IPS-20b (cell line): ENCODE results near the gene SLC26A11.

Source experiments
- H3K27ac ChIP-seq: one replicate; pipeline ENCODE4 v1.5.1; 2013; ENCODE audit warnings: low read length
- H3K27me3 ChIP-seq: 2 replicates; pipeline ENCODE4 v1.6.1; 2013; ENCODE audit warnings: mild to moderate bottlenecking, low read length, inconsistent platforms; ENCODE audit not compliant: insufficient read depth
- H3K36me3 ChIP-seq: 2 replicates; pipeline ENCODE4 v1.6.1; 2013; ENCODE audit warnings: low read depth, mild to moderate bottlenecking, inconsistent platforms, low read length, moderate library complexity; ENCODE audit not compliant: insufficient read depth
- H3K4me1 ChIP-seq: 2 replicates; pipeline ENCODE4 v1.6.1; 2013; ENCODE audit warnings: mild to moderate bottlenecking, control low read depth, inconsistent platforms, low read length, moderate library complexity; ENCODE audit not compliant: insufficient read depth
- H3K4me3 ChIP-seq: 2 replicates; pipeline ENCODE4 v1.5.1; 2013; ENCODE audit warnings: mild to moderate bottlenecking, low read length, inconsistent platforms
- H3K9ac ChIP-seq: 2 replicates; pipeline ENCODE4 v1.6.1; 2013; ENCODE audit warnings: low read depth, mild to moderate bottlenecking, inconsistent platforms, low read length, moderate library complexity
- H3K9me3 ChIP-seq: 2 replicates; pipeline ENCODE4 v1.6.1; 2013; ENCODE audit warnings: mild to moderate bottlenecking, low read depth, low read length, inconsistent platforms; ENCODE audit not compliant: insufficient read depth

SLC26A11 gene

DNA sequence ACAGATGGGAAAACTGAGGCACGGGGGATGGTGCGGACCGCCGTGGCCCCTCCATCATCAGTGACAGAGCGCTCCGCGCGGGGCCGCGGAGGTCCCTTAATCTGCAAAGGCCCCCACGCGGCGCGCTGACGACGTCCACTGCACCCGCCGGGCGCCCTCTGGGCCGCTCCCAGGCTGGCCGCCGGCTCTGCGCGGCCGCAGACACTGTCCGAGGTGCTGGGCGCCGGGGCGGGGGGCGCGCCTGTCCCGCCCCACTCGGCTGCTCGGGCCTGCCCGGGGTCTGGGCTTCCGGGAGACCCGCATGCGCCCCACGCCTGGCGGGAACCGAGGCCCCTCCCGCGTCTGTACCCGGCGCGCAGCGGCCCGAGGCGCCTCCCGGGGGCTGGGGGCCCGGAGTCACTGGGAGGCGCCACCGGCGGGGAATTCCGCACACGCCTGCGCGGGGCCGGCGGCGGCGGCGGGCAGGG, 39.9 kb downstream of the SLC26A11 start:
- Histone ChIP-seq H3K27ac (no peak overlapping the region), H3K4me1 (peaks cover 19% of the 10 kb centered on the region), H3K9me3 (no peaks in the 10 kb centered on the region), H3K4me3 (peak overlapping the region; percentile 61), H3K27me3 (no peaks in the 10 kb centered on the region), H3K9ac (peak overlapping the region; percentile 51; the same call in 1 of the 2 replicates), H3K36me3 (no peaks in the 10 kb centered on the region)

DNA sequence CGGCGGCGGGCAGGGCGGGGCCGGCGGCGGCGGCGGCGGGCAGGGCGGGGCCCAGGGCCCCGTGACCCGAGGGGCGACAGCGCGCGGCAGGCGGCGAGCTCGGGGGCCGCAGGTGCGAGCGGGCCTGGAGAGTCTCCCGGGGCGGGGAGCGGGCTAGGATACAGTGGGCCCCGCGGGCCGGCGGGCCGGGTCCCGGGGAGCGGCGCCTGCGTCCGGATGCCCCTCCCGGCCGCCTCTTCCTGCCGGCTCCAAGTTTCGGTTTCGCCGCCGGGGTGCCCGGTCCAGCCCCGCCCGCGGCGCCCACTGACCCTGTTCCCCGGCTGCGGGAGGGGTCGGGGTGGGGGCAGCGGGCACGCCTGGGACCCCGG, 40.5 kb downstream of the SLC26A11 start, which contains the start of gene RNF213:
TSS of gene RNF213 (plus strand) at position 62 of the 368 bp plus-strand sequence. CDS start 2,830 bp downstream, outside the sequence.
- peak within 1 kb of the TSS; percentile 91 for H3K4me3 ChIP-seq
- H3K36me3 ChIP-seq = peaks cover 6% of the 10 kb centered on the region; the same call in 1 of the 2 replicates
- peaks cover 19% of the 10 kb centered on the region for H3K4me1 ChIP-seq
- H3K27me3 ChIP-seq = no peaks in the 10 kb centered on the region
- H3K9ac ChIP-seq = peak within 1 kb of the TSS; percentile 96
- no peaks in the 10 kb centered on the region for H3K9me3 ChIP-seq
- peak within 1 kb of the TSS; percentile 79 for H3K27ac ChIP-seq

DNA sequence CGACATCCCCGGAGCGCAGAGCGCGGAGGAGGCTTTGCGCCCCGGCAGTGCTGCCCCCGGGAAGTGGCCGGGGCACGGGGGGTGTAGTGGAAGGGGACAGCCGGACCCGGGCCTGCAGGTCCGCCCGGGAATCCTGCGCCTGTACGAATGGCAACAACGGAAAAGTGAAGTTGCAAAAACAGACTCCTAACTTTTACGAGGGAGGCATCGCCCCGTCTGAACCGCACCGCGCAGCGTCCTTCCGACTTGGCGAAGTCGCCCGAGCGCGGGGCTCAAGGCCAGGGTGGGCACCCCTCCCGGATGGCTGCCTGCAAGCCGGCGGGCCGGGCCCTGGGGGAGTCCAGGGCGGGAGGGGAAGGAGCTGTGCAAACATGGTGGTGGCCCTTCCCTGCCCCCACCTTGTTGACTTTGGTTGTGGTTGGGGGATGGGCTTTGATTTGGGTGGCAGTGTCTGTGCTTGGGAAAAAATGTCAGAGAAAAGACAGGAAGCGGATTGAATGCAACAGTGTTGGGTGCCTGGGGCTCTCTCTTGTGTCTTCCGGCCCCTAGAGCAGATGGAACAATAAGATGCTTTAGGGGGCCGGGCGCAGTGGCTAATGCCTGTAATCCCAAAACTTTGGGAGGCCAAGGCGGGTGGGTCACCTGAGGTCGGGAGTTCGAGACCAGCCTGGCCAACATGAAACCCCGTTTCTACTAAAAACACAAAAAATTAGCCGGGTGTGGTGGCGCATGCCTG, 41.1 kb downstream of the SLC26A11 start:
- H3K4me3 ChIP-seq = peak overlapping the region; percentile 91
- H3K36me3 ChIP-seq = peaks cover 9% of the 10 kb centered on the region; the same call in 1 of the 2 replicates
- no peaks in the 10 kb centered on the region for H3K27me3 ChIP-seq
- H3K9ac ChIP-seq = peak overlapping the region; percentile 96
- H3K27ac ChIP-seq = peak overlapping the region; percentile 79
- no peaks in the 10 kb centered on the region for H3K9me3 ChIP-seq
- H3K4me1 ChIP-seq = peaks cover 19% of the 10 kb centered on the region

DNA sequence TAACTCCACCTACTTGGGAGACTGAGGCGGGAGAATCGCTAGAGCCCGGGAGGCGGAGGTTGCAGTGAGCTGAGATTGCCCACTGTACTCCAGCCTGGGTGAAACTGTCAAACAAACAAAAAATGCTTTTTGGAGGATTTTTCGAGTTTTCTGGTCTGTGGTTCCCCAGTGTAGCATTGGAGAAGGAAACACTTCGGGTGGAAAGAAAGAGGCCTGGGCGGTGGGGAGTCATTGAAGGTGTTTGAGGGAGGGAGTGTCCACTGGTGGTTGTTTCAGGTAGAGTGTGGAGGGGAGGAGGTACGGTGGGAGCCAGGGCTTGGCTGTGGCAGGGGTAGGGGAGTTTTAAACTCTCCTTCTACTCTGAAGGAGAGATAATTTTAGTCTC, 41.7 kb downstream of the SLC26A11 start:
- H3K27ac ChIP-seq = peak overlapping the region; percentile 79
- peaks cover 9% of the 10 kb centered on the region; the same call in 1 of the 2 replicates for H3K36me3 ChIP-seq
- H3K4me1 ChIP-seq = peaks cover 19% of the 10 kb centered on the region
- H3K4me3 ChIP-seq = peak overlapping the region; percentile 91; the same call in 1 of the 2 replicates
- H3K9ac ChIP-seq = peak overlapping the region; percentile 96; the same call in 1 of the 2 replicates
- H3K9me3 ChIP-seq = no peaks in the 10 kb centered on the region
- no peaks in the 10 kb centered on the region for H3K27me3 ChIP-seq

DNA sequence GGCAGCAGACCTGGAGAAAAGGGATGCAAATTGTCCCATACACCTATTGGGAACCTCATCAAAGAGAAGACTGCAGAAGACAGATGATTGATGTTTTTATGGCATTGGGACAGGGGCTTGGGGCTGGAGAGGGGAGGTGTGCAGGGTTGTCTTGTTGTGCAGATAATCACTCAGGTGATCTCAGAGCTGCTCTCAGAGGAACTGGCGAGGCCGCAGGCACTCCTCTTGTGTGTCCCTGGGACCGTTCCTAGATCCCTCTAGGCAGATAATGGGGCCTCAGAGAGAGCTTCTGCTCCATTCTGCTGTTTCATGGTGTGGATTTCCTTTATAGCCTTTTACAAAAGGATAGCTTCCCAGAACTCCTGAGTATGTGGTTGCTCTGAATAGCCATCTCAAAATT, 42.1 kb downstream of the SLC26A11 start:
- Histone ChIP-seq H3K9ac (peak overlapping the region; percentile 96; the same call in 1 of the 2 replicates), H3K9me3 (no peaks in the 10 kb centered on the region), H3K4me3 (peak overlapping the region; percentile 91; the same call in 1 of the 2 replicates), H3K4me1 (peaks cover 19% of the 10 kb centered on the region), H3K27me3 (no peaks in the 10 kb centered on the region), H3K27ac (peak overlapping the region; percentile 79), H3K36me3 (peaks cover 9% of the 10 kb centered on the region; the same call in 1 of the 2 replicates)

DNA sequence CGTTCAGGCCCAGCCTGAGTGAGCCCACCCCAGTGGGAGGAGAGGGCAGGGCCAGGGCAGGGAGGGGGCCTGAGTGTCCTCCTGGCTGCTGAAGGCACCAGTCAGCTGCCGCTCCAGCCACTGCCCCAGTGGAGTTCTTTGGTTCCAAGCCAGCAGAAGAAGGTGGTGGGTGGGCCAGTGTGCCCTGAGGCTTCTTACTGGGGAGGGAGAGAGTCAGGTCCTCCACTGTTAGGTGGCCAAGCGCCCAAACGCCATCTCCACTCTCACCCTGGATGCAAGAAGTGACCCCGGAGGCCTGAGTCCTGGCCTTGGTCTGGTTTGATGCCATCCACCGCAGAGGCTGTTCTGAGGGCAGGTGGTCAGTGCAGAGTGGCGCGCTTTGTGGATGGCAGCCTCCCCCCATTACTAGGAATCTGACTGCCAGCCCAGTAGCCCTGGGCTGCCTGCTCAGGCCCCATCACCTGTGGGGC, 42.6 kb downstream of the SLC26A11 start:
- Histone ChIP-seq H3K4me1 (peaks cover 14% of the 10 kb centered on the region), H3K9ac (peak overlapping the region; percentile 96; the same call in 1 of the 2 replicates), H3K36me3 (peaks cover 9% of the 10 kb centered on the region; the same call in 1 of the 2 replicates), H3K27ac (no peak overlapping the region), H3K4me3 (no peak overlapping the region), H3K27me3 (no peaks in the 10 kb centered on the region), H3K9me3 (no peaks in the 10 kb centered on the region)

DNA sequence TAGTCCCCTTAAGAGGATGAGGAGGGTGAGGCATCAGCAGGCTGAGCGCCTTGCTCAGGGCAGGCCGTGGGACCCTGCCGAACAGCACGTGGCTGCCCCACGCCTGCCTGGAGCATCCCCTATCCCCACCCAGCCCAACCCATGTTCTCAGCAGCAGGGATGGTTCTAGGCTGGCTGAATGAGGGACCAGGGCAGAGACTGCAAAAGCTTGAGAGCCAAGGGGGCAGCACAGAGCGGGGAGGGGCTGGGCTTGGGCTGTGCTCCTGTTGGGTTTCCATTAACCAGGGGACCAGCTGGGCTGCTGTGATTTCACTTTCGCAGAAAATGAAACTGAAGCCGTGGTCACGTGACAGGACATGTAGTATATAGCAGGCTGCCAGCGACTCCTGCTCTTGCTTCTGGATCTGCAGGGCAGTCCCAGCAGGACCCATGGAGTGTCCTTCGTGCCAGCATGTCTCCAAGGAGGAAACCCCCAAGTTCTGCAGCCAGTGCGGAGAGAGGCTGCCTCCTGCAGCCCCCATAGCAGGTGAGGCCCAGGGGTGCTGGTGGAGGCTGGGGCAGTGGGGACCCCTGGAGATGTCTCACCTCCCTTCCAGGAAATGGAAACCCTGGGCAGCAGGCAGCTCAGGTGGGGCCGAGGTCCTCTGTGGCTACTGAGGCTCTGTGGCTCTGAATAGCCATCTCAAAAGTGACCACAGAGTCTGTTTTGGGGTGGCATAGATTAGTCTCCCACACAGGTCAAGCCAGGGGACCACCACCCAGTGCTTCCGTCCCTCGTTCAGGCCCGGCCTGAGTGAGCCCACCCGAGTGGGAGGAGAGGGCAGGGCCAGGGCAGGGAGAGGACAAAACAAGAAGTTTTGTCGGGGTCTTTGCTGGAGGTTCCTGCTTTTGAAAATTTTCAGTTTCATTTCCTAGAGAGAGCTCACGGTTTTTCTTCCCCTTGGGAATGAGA, 43.3 kb downstream of the SLC26A11 start:
- Histone ChIP-seq H3K27me3 (no peaks in the 10 kb centered on the region), H3K4me3 (no peak overlapping the region), H3K4me1 (peaks cover 13% of the 10 kb centered on the region), H3K27ac (no peak overlapping the region), H3K9ac (0 out of 2 replicates have a peak overlapping the region, but pooled peaks have one; percentile 37), H3K36me3 (peaks cover 9% of the 10 kb centered on the region; the same call in 1 of the 2 replicates), H3K9me3 (no peaks in the 10 kb centered on the region)

DNA sequence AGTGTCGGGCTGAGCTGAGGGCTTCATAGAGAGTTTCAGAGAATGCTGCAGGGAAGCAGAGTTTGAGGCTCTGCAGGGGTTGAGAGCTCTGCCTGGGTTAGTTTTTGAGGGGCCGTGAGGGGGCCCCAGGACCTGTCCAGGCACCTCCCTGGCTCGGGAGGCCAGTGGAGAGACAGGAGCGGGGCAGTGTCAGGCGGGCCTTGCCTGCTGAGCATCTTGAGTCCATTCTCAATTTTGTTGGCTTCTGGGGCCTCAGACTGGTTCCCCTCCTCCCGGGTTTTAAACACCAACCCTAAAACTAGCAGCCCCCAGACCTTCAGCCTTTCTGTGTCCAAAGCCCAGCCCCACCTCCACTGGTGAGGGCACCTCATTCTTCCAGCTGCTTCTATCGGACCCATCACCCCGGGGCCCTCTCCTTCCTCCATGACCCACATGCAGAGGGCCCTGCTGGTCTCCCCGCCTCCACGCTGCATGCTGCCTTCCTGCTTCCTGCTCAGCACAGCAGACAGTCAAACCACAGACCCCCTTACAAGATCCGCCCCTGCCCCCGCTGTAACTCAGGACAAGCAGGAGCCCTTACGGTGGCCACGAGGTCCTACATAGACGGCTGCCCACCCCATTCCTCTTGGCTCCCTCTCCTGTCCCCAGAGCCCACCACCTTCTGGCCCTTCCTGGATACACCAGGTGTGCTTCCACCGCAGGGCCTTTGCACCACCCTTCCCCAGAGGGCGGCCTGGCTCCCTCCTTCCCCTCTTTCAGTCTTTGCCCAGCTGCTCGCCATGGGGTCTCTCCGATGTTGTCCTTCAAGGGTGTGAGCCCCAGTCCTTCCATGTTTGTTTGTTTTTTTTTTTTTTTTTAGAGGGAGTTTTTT, 44.2 kb downstream of the SLC26A11 start:
- no peak overlapping the region for H3K9ac ChIP-seq
- peaks cover 13% of the 10 kb centered on the region for H3K4me1 ChIP-seq
- no peak overlapping the region for H3K27ac ChIP-seq

DNA sequence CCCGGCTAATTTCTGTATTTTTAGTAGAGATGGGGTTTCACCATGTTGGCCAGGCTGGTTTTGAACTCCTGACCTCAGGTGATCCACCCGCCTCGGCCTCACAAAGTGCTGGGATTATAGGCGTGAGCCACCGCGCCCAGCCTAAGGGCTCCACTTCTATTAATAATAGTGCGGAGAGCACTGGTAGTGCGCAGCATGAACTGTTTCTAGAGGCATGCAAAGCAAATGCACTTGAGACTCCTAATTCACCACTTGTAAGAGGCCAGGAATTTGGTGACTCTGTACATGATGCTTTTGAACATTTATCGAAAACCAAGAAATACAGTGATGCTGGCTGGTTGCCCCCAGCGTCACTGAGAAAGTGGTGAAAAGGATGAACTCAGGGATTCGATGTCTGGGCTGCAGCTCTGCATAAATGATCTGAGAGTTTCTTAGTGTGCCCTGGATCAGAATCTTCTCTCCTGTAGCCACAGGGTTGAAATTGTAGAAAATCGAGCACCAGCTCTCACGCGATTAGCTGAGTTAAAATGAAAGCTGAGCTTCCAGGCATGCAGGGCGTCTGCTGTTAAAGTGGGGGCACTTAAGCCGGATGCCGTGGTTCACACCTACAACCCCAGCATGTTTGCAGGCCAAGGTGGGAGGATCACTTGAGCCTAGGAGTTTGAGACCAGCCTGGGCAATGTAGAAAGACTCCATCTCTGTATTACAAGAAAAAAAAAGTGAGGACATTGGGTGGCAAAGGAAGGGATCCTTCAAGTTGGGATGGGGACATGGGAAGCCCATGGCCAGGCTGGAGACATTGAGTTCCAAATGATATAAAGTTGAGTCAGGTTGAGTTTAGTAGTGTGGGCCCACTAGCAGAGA, 45.2 kb downstream of the SLC26A11 start:
- H3K27me3 ChIP-seq = no peaks in the 10 kb centered on the region
- no peak overlapping the region for H3K27ac ChIP-seq
- no peak overlapping the region for H3K4me3 ChIP-seq
- peaks cover 21% of the 10 kb centered on the region for H3K4me1 ChIP-seq
- no peak overlapping the region for H3K9ac ChIP-seq
- no peaks in the 10 kb centered on the region for H3K9me3 ChIP-seq
- H3K36me3 ChIP-seq = peaks cover 16% of the 10 kb centered on the region; the same call in 1 of the 2 replicates

More for the DNA sequence above, 44.2 kb downstream of the SLC26A11 start:
- H3K9me3 ChIP-seq = no peaks in the 10 kb centered on the region
- H3K36me3 ChIP-seq = peaks cover 14% of the 10 kb centered on the region; the same call in 1 of the 2 replicates
- H3K4me3 ChIP-seq = no peak overlapping the region
- H3K27me3 ChIP-seq = no peaks in the 10 kb centered on the region

DNA sequence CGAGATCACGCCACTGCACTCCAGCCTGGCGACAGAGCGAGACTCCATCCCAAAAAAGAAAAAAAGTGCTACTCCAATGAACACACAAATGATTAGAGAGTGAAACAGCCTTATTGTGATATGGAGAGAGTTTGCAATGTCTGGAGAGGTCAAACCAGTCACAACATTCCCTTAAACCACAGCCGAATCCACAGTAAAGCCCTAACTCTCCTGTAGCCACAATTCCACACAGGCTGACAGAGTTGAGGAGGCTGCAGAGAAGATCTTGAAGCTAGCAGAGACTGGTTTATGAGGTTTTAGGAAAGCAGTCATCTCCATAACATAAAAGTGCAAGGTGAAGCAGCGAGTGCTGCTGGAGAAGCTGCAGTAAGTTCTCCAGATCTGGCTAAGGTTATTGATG, 47.2 kb downstream of the SLC26A11 start:
- no peak overlapping the region for H3K9ac ChIP-seq

More for the DNA sequence above, 47.2 kb downstream of the SLC26A11 start:
- Histone ChIP-seq H3K9me3 (no peaks in the 10 kb centered on the region), H3K27ac (no peak overlapping the region), H3K27me3 (no peaks in the 10 kb centered on the region), H3K4me3 (no peak overlapping the region), H3K36me3 (peaks cover 16% of the 10 kb centered on the region; the same call in 1 of the 2 replicates), H3K4me1 (peaks cover 18% of the 10 kb centered on the region; the same call in 1 of the 2 replicates)
